HCT116 (cell line): ENCODE results near the gene PIH1D1. TPM values are rescaled to one million over a fixed set of nuclear protein-coding genes. Genes with fewer than 3 reads are reported as not detected.

Source experiments
- ATAC-seq: fragments of 200-7000 bp; cut with Tn5 transposase; 2 replicates; pipeline ENCODE4 v1.9.1; 2020; ENCODE audit warnings: mild to moderate bottlenecking, moderate library complexity
- BruUV-seq: library from RNA; stranded (reverse); fragments of 400-500 nt; replicated peaks from 2 replicates; lab custom pipeline; 2021; lab: Mats Ljungman, UMichigan
- CTCF ChIA-PET: fragments of 300-600 bp; sonication (Branson Sonifier 250); formaldehyde crosslinking; loops from one replicate; lab custom pipeline; 2021; ENCODE audit warnings: antibody characterized with exemption; lab: Charles Lee
- POLR2A ChIA-PET: fragments of 300-600, 350-600 bp; sonication (Branson Sonifier 250); formaldehyde crosslinking; loops from one replicate; lab custom pipeline; 2021; ENCODE audit warnings: antibody characterized with exemption; lab: Charles Lee
- RAD21 ChIA-PET, 2 experiments: fragments of 300-600 bp; sonication (Branson Sonifier 250); formaldehyde crosslinking; loops; one replicate each; lab custom pipeline; 2023; ENCODE audit warnings: low total read pairs in 2 of 2; ENCODE audit not compliant: uncharacterized antibody in 2 of 2, unreplicated experiment in 2 of 2, low non-redundant PET in 1 of 2; lab: Charles Lee
- DNase-seq: peaks from one replicate; pipeline ENCODE4 v3.0.0-alpha.2; 2010; ENCODE audit warnings: low read depth, low spot score
- H2AFZ ChIP-seq: fragments of 200-600 bp; shearing (Covaris generic), sonication (generic); 2 replicates; pipeline ENCODE4 v1.6.1; 2017; ENCODE audit warnings: low read depth, mixed run types, mixed read lengths, antibody characterized with exemption, low read length; ENCODE audit not compliant: poor library complexity, severe bottlenecking
- H3K27ac ChIP-seq: 2 replicates; pipeline ENCODE4 v1.5.1; 2012; ENCODE audit warnings: low read depth, low read length
- H3K27me3 ChIP-seq: fragments of 200-600 bp; sonication (generic); 2 replicates; pipeline ENCODE4 v1.6.1; 2016; ENCODE audit warnings: mixed run types, low read length, mixed read lengths; ENCODE audit not compliant: insufficient read depth
- H3K36me3 ChIP-seq, 2 experiments: fragments of 200-500 bp in 1 of 2; fragments of 200-600 bp in 1 of 2; sonication (Bioruptor generic) in 1 of 2; sonication (generic) in 1 of 2; 2 replicates each; pipeline versions ENCODE4 v1.5.1 to v1.6.1; 2014 to 2016; ENCODE audit warnings: low read length in 2 of 2, inconsistent platforms in 1 of 2, mixed read lengths in 1 of 2, mixed run types in 1 of 2; ENCODE audit not compliant: insufficient read depth in 2 of 2, control insufficient read depth in 1 of 2
- H3K4me1 ChIP-seq, 2 experiments: fragments of 200-600 bp in 1 of 2; sonication (generic) in 1 of 2; 2 replicates each; pipeline versions ENCODE4 v1.5.1 to v1.6.1; 2012 to 2017; ENCODE audit warnings: low read length in 2 of 2, inconsistent platforms in 1 of 2, mild to moderate bottlenecking in 1 of 2, mixed read lengths in 1 of 2, mixed run types in 1 of 2, moderate library complexity in 1 of 2; ENCODE audit not compliant: insufficient read depth in 2 of 2, control insufficient read depth in 1 of 2
- H3K4me2 ChIP-seq: fragments of 200-600 bp; sonication (generic); 2 replicates; pipeline ENCODE4 v1.6.1; 2017; ENCODE audit warnings: mixed run types, low read length, mixed read lengths
- H3K4me3 ChIP-seq, 2 experiments: fragments of 200-600 bp in 1 of 2; sonication (generic) in 1 of 2; replicated peaks in 1 of 2; 2 replicates each; pipeline ENCODE4 v1.5.1; 2011 to 2016; ENCODE audit warnings: low read length in 2 of 2, control low read depth in 1 of 2, low read depth in 1 of 2, mild to moderate bottlenecking in 1 of 2, mixed read lengths in 1 of 2, mixed run types in 1 of 2
- H3K79me2 ChIP-seq: fragments of 200-600 bp; sonication (generic); 2 replicates; pipeline ENCODE4 v1.6.1; 2017; ENCODE audit warnings: mild to moderate bottlenecking, mixed run types, low read length, moderate library complexity, mixed read lengths; ENCODE audit not compliant: insufficient read depth
- H3K9ac ChIP-seq: fragments of 200-600 bp; sonication (generic); 2 replicates; pipeline ENCODE4 v1.6.1; 2016; ENCODE audit warnings: low read length, mixed read lengths
- H3K9me2 ChIP-seq: fragments of 200-600 bp; sonication (generic), shearing (Covaris generic); 2 replicates; pipeline ENCODE4 v1.6.1; 2017; ENCODE audit warnings: mixed run types, mild to moderate bottlenecking, moderate library complexity; ENCODE audit not compliant: insufficient read depth
- H3K9me3 ChIP-seq, 2 experiments: fragments of 200-500 bp in 1 of 2; fragments of 200-600 bp in 1 of 2; sonication (Bioruptor generic) in 1 of 2; sonication (generic) in 1 of 2; 2 replicates each; pipeline ENCODE4 v1.6.1; 2014 to 2017; ENCODE audit warnings: low read length in 2 of 2, mixed read lengths in 2 of 2, inconsistent platforms in 1 of 2, low read depth in 1 of 2, mild to moderate bottlenecking in 1 of 2, mixed run types in 1 of 2, moderate library complexity in 1 of 2; ENCODE audit not compliant: control insufficient read depth in 1 of 2, insufficient read depth in 1 of 2
- H4K20me1 ChIP-seq: fragments of 200-600 bp; sonication (generic), shearing (Covaris generic); 2 replicates; pipeline ENCODE4 v1.6.1; 2017; ENCODE audit warnings: mixed run types, mild to moderate bottlenecking, moderate library complexity; ENCODE audit not compliant: insufficient read depth
- FOSL1 ChIP-seq: IDR thresholded peaks from 2 replicates; pipeline ENCODE4 v1.6.1; 2012; ENCODE audit warnings: low read depth
- POLR2AphosphoS5 ChIP-seq: IDR thresholded peaks from 2 replicates; pipeline ENCODE4 v1.6.1; 2011; ENCODE audit warnings: mild to moderate bottlenecking, low read depth, low read length, moderate library complexity
- REST ChIP-seq: IDR thresholded peaks from 2 replicates; pipeline ENCODE4 v1.6.1; 2012; ENCODE audit warnings: low read depth
- intact Hi-C: fragments of 100-400 bp; cut with micrococcal nuclease; formaldehyde crosslinking; loops from 2 replicates; pipeline ENCODE4 v1.10.0; 2022
- total RNA-seq: library from RNA; stranded (reverse); gene quantifications from one replicate; pipeline ENCODE4 v1.2.1, GENCODE V29; 2021; ENCODE audit not compliant: unreplicated experiment

The PIH1D1 gene
- total RNA-seq, 1 experiment from 2014 or later, result 152 TPM

GRCh38 chr19:49423985-49424303 lies 27.7 kb downstream of the PIH1D1 start:
- H3K4me2 ChIP-seq, result no peak overlapping the region

More at GRCh38 chr19:49423985-49424303, 27.7 kb downstream of the PIH1D1 start:
- H4K20me1 ChIP-seq, result no peaks in the 10 kb centered on the region
- H3K27ac ChIP-seq, result no peak overlapping the region
- H2AFZ ChIP-seq, result no peak overlapping the region
- RAD21 ChIA-PET, result no interaction called here
- H3K4me3 ChIP-seq, result no peak overlapping the region
- POLR2A ChIA-PET, result interaction anchor here (1.2 kb wide), 1 partner anchor 29 kb away, joined by 3 read pairs; the partner anchor contains the start of gene ALDH16A1
- no peak for ATAC-seq
- no peak for TF ChIP-seq REST
- TF ChIP-seq FOSL1, result no peak
- no peak for TF ChIP-seq POLR2AphosphoS5
- peaks cover 12 to 43% of the 10 kb centered on the region in 2 experiments; a peak in 3 of 4 replicates for H3K4me1 ChIP-seq
- H3K36me3 ChIP-seq, result no peaks in the 10 kb centered on the region
- H3K9me3 ChIP-seq, result no peaks in the 10 kb centered on the region
- H3K79me2 ChIP-seq, result no peaks in the 10 kb centered on the region
- no peak for DNase-seq
- H3K9me2 ChIP-seq, result no peaks in the 10 kb centered on the region
- no peak overlapping the region for H3K9ac ChIP-seq
- intact Hi-C loops, result no loop called here
- H3K27me3 ChIP-seq, result peaks cover 20% of the 10 kb centered on the region; the same call in 1 of the 2 replicates
- CTCF ChIA-PET, result interaction anchor here (1.3 kb wide), 1 partner anchor 21 kb away, joined by 4 read pairs; no protein-coding TSS in a partner anchor
- BruUV-seq, result no TSS peak
